Activated CD4-positive, alpha-beta T cell treated with anti-CD3 and anti-CD28 coated beads for 24 hours (primary cell): Measurements from ENCODE around the gene CSMD2.

Experiments
- DNase-seq, 2 donors: peaks; one replicate each; pipeline ENCODE4 v3.0.0-alpha.2; 2020; ENCODE audit warnings: low read depth in 2 of 2

The CSMD2 gene

GRCh38 chr1:33684396-33685179 is 480.4 kb downstream of the CSMD2 start:
- no peak for DNase-seq

GRCh38 chr1:33683913-33684312 is 481.1 kb downstream of the CSMD2 start:
- DNase-seq: no peak

GRCh38 chr1:33682371-33682770 is 482.7 kb downstream of the CSMD2 start:
- DNase-seq: no peak

DNA sequence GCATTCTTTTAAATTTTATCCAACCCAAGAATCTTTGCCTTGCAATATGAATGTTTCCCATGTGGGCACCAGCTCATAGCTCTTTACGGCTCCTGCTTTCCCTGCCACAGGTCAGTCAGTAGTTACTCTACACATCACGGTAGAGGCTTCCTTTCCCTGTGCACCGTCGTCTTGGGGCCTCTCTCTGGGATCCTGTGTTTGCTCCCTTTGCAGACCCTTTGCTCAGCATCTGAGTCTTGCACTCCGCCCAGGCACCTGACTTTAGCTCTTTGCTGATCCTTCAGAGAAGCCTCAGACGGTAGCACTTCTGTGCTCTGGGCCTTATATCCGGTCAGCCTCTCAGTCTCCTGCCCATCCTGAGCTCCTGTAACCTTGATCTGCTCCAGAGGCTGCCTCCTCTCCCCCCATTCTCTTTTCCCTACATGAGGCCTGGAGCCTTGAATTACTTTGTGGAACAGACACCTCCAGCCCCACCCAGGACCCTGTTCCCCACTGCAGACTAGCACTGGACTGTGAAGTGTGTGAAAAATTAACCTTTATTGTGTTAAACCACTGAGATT is 484.7 kb downstream of the CSMD2 start:
- DNase-seq: no peak

DNA sequence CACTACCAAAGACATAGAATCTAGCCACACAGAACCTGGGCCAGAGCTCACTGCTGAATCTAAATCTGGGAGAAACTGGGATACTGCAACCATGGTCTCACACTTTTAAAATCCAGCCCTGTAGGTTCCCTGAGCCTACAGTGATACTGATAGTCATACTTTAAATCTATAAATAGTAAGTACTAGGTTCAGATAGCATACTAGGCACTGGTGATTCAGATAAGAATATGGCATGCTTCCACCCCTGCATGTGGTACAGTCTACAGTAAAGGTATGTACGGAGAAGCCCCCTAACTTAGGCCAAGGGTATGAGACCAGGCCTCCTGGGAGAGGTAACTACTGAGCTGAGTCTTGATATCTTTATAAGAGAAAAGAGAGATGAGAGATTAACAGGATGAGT is 494.5 kb downstream of the CSMD2 start:
- no peak for DNase-seq

GRCh38 chr1:33668695-33669094 is 496.3 kb downstream of the CSMD2 start:
- DNase-seq: no peak

DNA sequence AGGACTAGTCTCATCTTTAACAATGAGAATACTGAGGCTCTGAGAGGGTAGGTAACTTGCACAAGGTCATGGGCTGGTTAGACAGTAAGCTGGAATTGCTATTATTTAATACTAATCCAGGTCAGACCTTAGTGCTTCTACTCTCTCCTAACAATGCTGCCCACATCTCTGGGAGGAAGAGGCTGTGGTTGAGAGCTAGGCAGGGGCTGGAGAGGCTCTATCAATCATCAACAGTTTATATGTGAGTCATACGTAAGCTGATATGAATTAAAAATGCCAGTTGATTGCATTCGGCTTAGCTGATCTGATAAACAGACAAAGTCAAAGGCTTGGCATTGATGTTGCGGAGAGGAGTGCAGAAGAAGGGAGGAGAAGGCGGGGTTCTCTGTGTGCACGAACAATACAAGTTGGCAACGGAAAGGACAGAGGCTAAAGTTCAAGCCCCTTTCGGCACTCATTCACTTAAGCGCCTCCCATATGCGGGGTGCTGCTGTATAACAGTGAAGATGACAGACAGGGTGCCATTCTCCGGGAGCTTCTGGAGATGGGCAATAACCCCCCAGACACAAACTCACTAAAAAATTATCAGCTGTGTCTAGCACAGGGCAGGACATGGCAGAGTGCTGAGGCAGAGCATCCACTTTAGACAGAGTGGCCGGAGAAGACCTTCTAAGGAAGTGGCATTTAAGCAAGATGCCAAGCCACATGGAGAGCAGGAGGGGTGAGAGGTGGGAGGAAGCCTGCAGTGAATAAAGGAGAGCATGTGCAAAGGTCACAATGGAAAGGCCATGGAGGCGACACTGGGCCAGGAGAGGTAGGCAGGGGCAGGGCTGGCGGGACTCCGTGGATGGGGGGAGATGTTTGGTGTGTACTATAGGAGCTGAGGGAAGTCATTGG is 497.4 kb downstream of the CSMD2 start:
- DNase-seq: no peak

- DNase-seq: no peak
Observed at GRCh38 chr1:33666616-33667015, 498.4 kb downstream of the CSMD2 start.

- DNase-seq: no peak
Observed at GRCh38 chr1:33661811-33662454, 503.1 kb downstream of the CSMD2 start.

DNA sequence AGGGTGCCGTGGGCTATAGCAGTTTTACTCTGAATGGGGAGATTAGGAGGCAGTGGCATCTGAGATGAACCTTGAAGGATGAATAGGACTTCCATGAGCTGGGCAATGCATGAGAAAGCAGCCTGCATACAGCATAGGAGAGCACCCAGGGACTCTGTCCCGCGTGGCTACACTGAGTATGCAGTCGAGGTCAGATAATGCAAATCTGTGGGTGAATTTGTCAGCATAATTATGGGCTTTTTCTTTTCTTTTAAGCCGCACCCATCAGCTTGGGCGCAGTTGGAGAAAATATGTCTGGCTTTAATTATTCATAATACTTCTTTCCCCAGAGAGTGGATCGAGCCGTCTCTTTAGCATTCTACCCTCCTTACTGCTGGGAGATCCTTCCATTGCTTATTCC is 504.1 kb downstream of the CSMD2 start:
- DNase-seq: no peak

GRCh38 chr1:33660244-33660643 is 504.8 kb downstream of the CSMD2 start:
- no peak for DNase-seq

GRCh38 chr1:33659641-33660040 is 505.4 kb downstream of the CSMD2 start:
- DNase-seq: no peak

GRCh38 chr1:33657833-33658232 is 507.2 kb downstream of the CSMD2 start:
- no peak for DNase-seq

GRCh38 chr1:33656467-33657005 is 508.5 kb downstream of the CSMD2 start:
- DNase-seq: no peak

DNA sequence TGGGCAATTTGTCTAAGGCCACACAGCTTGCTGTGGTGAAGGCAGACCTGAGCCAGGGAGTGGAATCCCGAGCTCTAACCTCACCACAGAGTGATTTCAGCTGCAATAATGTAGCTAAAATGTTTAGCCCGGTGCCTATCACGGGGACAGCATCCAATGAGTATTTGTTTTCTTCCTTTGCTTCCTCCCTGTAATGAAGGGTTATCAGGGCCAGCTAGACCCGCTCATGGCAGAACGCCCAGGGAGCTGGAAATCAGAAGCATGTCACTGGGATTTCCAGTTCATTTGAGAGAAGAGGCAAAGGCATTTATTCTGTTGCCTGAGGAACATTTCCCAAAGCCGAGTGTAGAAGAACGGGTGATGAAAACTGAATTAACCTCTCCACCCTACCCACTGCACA is 509.5 kb downstream of the CSMD2 start:
- no peak for DNase-seq

- DNase-seq: no peak
Observed at GRCh38 chr1:33654267-33654834, 510.7 kb downstream of the CSMD2 start.

DNA sequence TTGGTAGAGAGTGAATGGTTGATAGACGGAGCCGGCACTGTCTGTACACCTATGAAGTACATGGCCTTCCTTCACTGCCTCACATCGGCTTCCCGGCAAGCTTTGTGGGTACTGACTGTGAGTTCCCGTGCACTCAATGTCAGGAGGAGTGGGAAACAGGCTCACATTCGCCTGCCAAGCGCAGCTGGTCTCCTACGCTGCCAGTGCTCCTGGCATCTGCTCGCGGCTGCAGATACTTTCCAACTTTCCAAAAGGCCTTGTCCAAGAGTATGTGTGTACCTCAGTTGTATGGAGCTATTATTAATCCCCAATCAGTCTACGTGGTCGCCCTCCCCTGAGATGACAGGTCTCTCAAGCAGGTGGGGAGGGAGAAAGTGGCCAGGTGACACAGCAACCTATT is 511.8 kb downstream of the CSMD2 start:
- DNase-seq: no peak

DNA sequence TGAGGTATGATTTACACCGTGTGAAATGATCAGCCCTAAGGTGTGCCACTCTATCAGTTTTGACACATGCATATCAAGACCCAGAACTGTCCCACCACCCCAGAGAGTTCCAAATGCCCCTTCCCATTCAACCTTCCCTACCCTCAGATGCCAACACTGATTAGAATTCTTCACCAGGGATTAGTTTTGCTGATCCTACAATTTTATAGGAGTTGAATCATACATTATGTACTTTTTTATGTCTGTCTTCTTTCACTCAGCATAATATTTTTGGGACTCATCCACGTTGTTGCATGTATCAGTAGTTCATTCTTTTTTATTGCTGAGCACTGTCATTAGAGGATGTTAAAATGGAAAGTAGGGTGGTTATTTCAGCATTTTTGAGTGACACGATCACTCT is 514.3 kb downstream of the CSMD2 start:
- no peak for DNase-seq

DNA sequence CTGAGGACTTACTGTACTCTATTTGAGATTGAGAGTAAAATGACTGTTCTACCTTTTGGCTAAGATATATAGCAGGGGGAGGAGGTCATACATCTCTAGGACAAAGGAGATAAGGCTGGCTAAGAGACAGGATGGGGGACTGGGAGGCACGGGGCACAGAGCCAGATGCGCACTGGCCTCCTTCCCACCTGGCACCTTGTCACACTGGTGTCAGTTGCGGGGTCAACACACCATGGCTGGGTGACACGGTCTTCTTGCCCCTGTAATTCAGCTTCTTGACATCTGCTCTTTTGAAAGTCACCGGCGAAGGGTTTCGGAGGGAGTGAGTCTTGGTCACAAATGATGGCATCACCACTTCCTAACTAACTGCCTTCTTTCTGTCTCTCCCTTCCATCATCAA is 515.3 kb downstream of the CSMD2 start:
- no peak for DNase-seq

- DNase-seq: no peak
Observed at GRCh38 chr1:33643216-33643615, 521.8 kb downstream of the CSMD2 start.

GRCh38 chr1:33641104-33641830 is 523.8 kb downstream of the CSMD2 start:
- DNase-seq: no peak
